Skin of body (tissue), 2 donors: ENCODE measurements around the gene PTPRF. TPM values are rescaled to one million over a fixed set of nuclear protein-coding genes. Genes with fewer than 3 reads are reported as not detected.

Source experiments
- DNase-seq: peaks from one replicate; lab custom pipeline; 2025; lab: John Stamatoyannopoulos, UW
- total RNA-seq: library from RNA; depleted of rRNA; stranded (reverse); fragments of >200 nt; gene quantifications from one replicate; pipeline ENCODE4 v1.2.3, GENCODE V29; 2014

PTPRF gene
- total RNA-seq, 1 donor from 2014 or later = 79.3 TPM

DNA sequence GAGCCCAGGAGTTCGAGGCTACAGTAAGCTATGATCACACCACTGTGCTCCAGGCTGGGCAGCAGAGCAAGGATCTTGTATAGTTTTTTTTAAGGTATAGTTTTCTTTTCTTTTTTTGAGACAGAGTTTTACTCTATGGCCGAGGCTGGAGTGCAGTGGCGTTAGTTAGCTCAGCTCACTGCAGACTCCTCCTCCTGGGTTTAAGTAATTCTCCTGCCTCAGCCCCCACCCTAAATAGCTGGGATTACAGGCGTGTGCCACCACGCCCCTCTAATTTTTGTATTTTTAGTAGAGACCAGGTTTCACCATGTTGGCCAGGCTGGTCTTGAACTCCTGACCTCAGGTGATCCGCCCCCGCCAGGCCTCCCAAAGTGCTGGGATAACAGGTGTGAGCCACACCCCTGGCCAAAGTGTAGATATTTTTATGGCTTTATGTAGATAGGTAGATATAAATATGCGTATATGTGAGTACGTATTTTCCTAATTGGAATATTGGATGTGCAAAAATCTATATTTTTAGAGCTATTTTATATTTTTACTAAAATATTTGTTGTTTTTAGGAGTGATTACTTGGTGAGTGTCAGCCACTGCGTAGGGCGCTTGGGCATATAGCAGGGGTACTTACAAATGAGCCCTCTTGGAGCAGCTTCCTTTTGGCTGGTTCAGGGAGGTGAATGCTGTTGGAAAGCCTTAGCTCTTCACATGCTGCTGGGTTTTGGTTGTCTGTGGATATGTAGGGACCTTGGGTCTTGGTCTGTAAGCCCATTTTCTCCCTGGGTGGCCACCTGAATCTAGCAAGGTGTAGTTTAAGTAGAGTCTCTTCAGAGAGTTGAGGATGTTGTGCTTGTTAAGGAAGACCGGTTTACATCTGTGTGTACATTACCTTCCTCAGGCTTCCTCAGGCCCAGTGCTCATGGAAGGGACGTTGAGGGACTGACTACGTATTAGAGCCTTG is 128.8 kb downstream of the PTPRF start:
- no peak for DNase-seq

DNA sequence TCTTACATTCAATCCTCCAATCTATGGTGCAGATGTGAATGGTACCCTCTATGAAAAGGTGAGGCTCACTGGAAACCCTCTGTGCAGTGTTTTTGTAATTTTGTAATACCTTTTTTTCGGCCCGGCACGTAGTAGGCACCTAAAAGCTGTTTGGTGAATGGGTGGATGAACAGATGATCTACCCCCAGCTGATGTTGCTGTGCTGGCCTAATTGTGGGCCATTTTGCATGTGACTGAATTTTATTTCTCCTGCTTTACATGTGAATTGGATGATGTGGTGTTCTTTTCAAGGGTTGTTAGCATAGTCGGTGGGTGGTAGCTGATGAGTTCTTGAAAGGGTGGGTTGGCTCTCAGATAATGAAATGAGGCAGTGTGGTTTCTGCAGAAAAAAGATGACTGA is 129.7 kb downstream of the PTPRF start:
- DNase-seq = no peak

DNA sequence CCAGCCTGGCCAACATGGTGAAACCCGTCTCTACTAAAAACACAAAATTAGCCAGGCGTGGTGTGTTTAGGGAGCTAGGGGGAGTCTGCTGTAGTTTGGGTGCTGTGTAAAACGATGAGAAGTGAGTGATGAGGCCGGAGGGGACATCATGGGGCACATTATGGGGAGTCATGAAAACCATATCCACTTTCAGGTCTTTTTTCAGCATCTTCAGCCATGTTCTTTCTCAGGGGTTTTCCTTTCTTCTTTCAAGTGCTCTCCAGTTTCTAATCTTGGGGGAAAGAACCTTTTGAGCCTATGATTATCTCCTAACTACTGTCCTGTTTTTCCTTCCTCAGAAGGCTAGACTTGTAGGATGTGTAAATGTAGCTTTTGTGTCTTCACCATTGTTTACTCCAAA is 133.7 kb downstream of the PTPRF start:
- DNase-seq = no peak

DNA sequence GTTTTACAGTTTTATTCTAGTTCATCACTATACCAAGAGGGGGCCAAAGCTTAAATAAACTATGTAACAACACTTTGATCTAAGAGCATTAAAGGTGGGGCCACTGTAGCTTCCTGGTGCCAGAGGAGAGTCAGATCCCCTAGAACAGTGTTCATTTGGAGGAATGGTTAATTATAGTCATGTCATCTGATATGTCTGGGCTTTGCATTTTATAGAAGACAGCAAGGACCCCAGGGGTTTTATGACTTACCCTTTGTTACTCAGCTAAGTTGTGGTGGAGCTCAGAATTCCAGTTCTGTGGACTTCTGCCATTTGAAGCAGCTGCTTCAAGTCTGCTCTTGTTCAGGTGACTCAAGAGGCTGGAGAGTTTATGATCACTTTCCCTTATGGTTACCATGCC is 135.9 kb downstream of the PTPRF start:
- DNase-seq = no peak

DNA sequence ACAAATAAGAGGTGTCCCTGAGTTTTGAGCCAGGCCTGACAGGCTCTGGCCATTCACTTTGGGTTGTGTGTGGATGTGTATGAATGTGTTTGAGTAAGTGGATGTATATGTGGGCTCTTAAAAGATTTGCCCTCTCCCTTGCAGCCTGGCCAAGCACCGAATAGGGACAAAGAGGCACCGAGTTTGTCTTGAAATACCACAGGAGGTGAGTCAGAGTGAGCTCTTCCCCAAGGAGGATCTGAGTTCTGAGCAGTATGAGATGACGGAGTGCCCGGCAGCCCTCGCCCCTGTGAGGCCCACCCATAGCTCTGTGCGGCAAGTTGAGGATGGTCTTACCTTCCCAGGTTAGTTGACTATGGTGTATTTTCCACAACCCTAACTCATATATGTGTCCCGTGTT is 138.3 kb downstream of the PTPRF start:
- DNase-seq = no peak

DNA sequence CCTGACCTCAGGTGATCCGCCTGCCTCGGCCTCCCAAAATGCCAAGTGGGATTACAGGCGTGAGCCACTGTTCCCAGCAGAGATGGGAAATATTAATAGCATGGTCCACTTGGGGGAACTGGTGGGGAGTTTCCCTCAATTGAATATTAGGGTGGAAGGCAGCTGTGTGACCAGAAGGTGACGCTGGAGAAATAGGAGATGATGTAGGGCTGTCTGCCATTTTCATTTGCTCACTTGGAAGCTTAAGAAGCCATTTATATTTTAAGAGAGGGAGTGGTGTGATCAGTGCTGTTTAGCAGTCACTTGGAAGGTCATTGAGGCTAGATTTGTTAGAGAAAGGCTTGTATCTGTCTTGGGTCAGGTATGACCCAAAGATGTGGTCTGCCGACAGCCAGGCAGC is 139.2 kb downstream of the PTPRF start:
- no peak for DNase-seq

DNA sequence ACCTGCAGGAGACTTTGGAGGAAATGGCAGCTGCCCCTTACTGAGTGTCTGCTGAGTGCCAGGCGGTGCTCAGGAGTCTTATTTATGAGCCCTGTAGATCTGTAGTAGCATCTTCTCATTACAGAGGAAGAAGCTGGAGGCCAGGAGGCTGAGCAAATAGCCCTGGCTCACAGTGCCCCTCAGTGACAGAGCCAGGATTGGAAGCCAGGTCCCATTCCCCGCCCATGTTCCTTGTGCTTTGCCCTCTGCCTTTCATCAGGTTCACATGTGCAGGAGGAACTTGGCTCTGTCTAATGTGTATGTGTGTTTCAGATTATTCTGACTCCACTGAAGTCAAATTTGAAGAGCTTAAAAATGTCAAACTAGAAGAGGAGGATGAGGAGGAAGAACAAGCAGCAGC is 140.5 kb downstream of the PTPRF start:
- DNase-seq = no peak

DNA sequence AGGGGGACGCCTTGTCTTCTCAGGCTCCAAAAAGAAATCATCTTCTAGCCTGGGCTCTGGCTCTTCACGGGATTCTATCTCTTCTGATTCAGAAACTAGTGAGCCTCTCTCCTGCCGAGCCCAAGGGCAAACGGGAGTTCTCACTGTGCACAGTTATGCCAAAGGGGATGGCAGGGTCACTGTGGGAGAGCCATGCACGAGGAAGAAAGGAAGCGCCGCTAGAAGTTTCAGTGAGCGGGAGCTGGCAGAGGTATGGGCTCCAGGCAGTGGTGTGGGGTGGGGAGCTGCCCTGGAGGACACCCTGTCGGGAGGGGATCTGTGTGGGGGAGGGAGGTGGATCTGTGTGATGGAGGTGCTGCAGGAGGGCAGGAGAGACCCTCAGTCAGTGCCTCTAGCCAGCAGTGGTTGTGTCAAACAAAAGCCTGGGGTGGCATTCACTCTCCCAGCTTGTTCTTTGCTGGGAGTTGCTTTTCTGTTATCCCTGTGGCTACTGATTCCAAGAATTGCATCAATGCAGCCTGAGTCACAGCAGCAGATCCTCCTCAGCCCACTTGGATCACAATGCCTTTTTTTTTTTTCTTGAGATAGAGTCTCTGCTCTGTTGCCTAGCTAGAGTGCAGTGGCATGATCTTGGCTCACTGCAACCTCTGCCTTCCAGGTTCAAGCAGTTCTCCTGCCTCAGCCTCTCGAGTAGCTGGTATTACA is 141.1 kb downstream of the PTPRF start:
- no peak for DNase-seq

DNA sequence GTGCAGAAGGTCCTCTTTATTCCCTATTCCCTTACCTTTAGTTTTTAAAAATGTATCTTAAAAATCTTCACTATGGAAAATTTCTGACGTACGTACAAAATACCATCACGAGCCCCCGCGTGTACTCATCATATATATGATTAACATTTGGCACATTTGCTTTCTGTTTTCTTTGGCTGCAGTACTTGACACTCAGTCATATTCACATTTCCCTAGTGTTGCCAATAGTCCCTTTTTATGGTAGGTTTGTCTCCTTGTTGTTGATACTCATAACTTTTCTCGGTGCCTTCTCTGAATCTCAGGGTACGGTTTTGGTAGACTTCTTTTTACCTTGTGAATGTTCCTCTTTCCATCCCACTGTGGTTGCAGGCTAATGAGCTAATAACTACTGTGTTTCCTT is 142.6 kb downstream of the PTPRF start:
- DNase-seq = no peak

Other genes starting within 250 kb of the PTPRF start
- gene C1orf210, start 245.3 kb upstream of the PTPRF start, total RNA-seq = 0.99 TPM
- 19.5 TPM for gene TIE1, start 229.9 kb upstream of the PTPRF start, total RNA-seq
- 0.10 TPM for gene MPL, start 193.1 kb upstream of the PTPRF start, total RNA-seq
- gene CDC20, start 171.9 kb upstream of the PTPRF start, total RNA-seq = 11.2 TPM
- gene ELOVL1, start 162.9 kb upstream of the PTPRF start, total RNA-seq = 33.2 TPM
- gene MED8, start 141.1 kb upstream of the PTPRF start, total RNA-seq = 31.5 TPM
- 25.9 TPM for gene SZT2, start 141.0 kb upstream of the PTPRF start, total RNA-seq
- gene HYI, start 77.0 kb upstream of the PTPRF start, total RNA-seq = 27.5 TPM
- 37.1 TPM for gene KDM4A, start 119.3 kb downstream of the PTPRF start, total RNA-seq
- gene ST3GAL3, start 176.7 kb downstream of the PTPRF start, total RNA-seq = 15.7 TPM